A549 treated with AZD9567 at 1 μM for 4 hours (cell line): ENCODE data around the gene POMZP3. TPM values are rescaled to one million over a fixed set of nuclear protein-coding genes. Genes with fewer than 3 reads are reported as not detected.

Experiments
- total RNA-seq: library from RNA; stranded (reverse); fragments of 200-300 nt; extraction: Qiagen RNA extraction; gene quantifications from 5 replicates; pipeline ENCODE4 v1.2.3, GENCODE V29; 2022; ENCODE audit not compliant: insufficient read depth

The POMZP3 gene
- total RNA-seq: 22.0 to 31.4 TPM (median 24.8 TPM) in 5 replicates

DNA sequence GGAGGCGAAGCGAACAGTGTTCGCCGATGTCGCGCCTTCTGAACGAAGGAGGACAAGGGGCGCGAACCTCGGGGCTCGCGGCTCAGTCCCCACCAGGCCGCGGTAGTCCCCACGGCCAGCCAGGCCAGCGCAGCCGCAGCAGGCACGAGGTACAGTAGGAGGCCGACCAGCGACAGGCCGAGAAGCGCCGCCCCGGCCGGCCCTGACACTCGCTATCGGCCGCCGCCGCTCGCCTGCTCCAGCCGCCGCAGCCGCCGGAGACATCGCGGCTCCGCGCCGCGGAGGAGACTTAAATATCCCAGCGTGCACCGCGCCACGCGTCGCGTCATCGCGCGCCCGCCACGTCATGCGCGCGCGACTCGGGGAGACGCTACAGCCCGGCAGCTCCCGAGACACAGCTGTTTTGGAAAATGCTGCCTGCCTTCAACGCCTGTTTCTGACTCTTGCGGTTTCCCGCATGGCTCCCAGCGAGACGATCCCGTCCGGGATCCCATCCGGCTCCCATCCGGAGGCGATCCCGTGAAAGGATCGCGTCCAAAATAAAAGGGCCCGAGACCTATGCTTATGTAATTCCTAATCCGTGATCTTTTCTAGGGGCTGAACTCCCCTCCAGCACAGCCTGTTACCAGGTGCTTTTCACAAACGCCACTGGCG, at the start of gene POMZP3:
TSS of gene POMZP3 (minus strand) at position 291 of the 654 bp plus-strand sequence. CDS start 1,215 bp downstream, outside the sequence.

Other genes starting within 250 kb of the POMZP3 start
- gene SSC4D, start 217.6 kb downstream of the POMZP3 start, total RNA-seq: 0.93 to 1.3 TPM (median 1.0 TPM) in 4 of 5 replicates, not detected in the other
- 11.8 to 22.6 TPM (median 20.0 TPM) in 5 replicates for gene ZP3, start 202.3 kb downstream of the POMZP3 start, total RNA-seq
- 27.8 to 32.7 TPM (median 28.4 TPM) in 5 replicates for gene DTX2, start 165.6 kb downstream of the POMZP3 start, total RNA-seq
- 3.5 to 19.1 TPM (median 18.0 TPM) in 5 replicates for gene UPK3B, start 116.7 kb downstream of the POMZP3 start, total RNA-seq
- gene SPDYE16, start 84.0 kb downstream of the POMZP3 start, total RNA-seq: 0.06 TPM in 1 of 5 replicates, not detected in the others